Progenitor cell of endocrine pancreas (in vitro differentiated cells): ENCODE data around the gene PTPRM. TPM values are rescaled to one million over a fixed set of nuclear protein-coding genes. Genes with fewer than 3 reads are reported as not detected.

Experiments used
- DNase-seq: peaks from one replicate; pipeline ENCODE4 v3.0.0; 2021; ENCODE audit warnings: low spot score; ENCODE audit not compliant: unreplicated experiment
- H3K27ac Mint-ChIP-seq: 2 replicates; pipeline ENCODE4 v1.8.0; 2021; ENCODE audit warnings: mild to moderate bottlenecking, moderate library complexity, mixed read lengths
- H3K27me3 Mint-ChIP-seq: 2 replicates; pipeline ENCODE4 v1.8.0; 2021; ENCODE audit warnings: mixed read lengths
- H3K36me3 Mint-ChIP-seq: 2 replicates; pipeline ENCODE4 v1.8.0; 2022; ENCODE audit warnings: mixed read lengths; ENCODE audit not compliant: insufficient read depth
- H3K4me1 Mint-ChIP-seq: 2 replicates; pipeline ENCODE4 v1.8.0; 2021; ENCODE audit warnings: low read depth, mixed read lengths
- H3K4me3 Mint-ChIP-seq: 2 replicates; pipeline ENCODE4 v1.8.0; 2021; ENCODE audit warnings: low read depth, mild to moderate bottlenecking, moderate library complexity, mixed read lengths
- H3K9me3 Mint-ChIP-seq: 2 replicates; pipeline ENCODE4 v1.8.0; 2021; ENCODE audit warnings: low read depth, mixed read lengths
- CTCF ChIP-seq: fragments of 200-600 bp; sonication (generic); IDR thresholded peaks from one replicate; pipeline ENCODE4 v1.5.0; 2021; ENCODE audit warnings: antibody characterized with exemption, mild to moderate bottlenecking; ENCODE audit not compliant: unreplicated experiment
- total RNA-seq: library from RNA; stranded (reverse); gene quantifications from 2 replicates; pipeline ENCODE4 v1.2.1, GENCODE V29; 2021

The PTPRM gene
- total RNA-seq, 1 donor from 2014 or later = 23.2 TPM

DNA sequence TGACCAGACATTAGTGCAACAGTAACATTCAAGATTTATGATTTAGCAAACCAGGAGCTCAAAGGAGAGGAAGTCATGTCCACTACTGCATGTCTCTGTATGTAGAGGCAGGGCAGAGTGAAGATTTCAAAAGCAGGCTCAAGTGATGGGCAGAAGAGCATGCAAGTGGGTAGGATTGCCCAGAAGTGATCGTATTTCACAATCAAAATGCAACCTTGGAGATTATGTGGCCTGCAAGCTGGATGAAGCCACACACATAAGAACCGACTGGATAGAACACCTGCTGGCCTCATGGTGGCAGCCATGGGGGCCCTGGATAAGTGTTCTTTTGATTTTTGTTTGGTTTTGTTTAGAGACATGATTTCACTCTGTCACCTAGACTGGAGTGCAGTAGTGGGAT is 755.4 kb downstream of the PTPRM start:
- no peak overlapping the region for H3K27ac Mint-ChIP-seq
- H3K4me3 Mint-ChIP-seq = no peak overlapping the region
- peaks cover 9% of the 10 kb centered on the region for H3K4me1 Mint-ChIP-seq
- peaks cover 14% of the 10 kb centered on the region for H3K9me3 Mint-ChIP-seq
- DNase-seq = no peak
- H3K36me3 Mint-ChIP-seq = peaks cover 3% of the 10 kb centered on the region
- H3K27me3 Mint-ChIP-seq = no peaks in the 10 kb centered on the region
- no peak for TF ChIP-seq CTCF

GRCh38 chr18:8324343-8325065 is 757.4 kb downstream of the PTPRM start:
- Mint-ChIP-seq H3K9me3 (peaks cover 10% of the 10 kb centered on the region), H3K27ac (no peak overlapping the region), H3K36me3 (peaks cover 2% of the 10 kb centered on the region), H3K27me3 (no peaks in the 10 kb centered on the region), H3K4me1 (peaks cover 13% of the 10 kb centered on the region), H3K4me3 (no peak overlapping the region)
- DNase-seq = no peak
- no peak for TF ChIP-seq CTCF

GRCh38 chr18:8326763-8327394 is 759.8 kb downstream of the PTPRM start:
- no peak for TF ChIP-seq CTCF
- no peak for DNase-seq
- Mint-ChIP-seq H3K4me3 (no peak overlapping the region), H3K27me3 (no peaks in the 10 kb centered on the region), H3K36me3 (peaks cover 2% of the 10 kb centered on the region), H3K4me1 (peaks cover 7% of the 10 kb centered on the region), H3K27ac (no peak overlapping the region), H3K9me3 (peaks cover 10% of the 10 kb centered on the region)

GRCh38 chr18:8328126-8328525 is 761.0 kb downstream of the PTPRM start:
- DNase-seq = no peak
- Mint-ChIP-seq H3K27me3 (no peaks in the 10 kb centered on the region), H3K4me1 (peaks cover 4% of the 10 kb centered on the region), H3K27ac (no peak overlapping the region), H3K9me3 (peaks cover 10% of the 10 kb centered on the region), H3K4me3 (no peak overlapping the region), H3K36me3 (peaks cover 2% of the 10 kb centered on the region)
- no peak for TF ChIP-seq CTCF

- Mint-ChIP-seq H3K4me3 (no peak overlapping the region), H3K27ac (no peak overlapping the region), H3K9me3 (peaks cover 10% of the 10 kb centered on the region), H3K4me1 (peaks cover 4% of the 10 kb centered on the region), H3K27me3 (no peaks in the 10 kb centered on the region), H3K36me3 (peaks cover 2% of the 10 kb centered on the region)
- TF ChIP-seq CTCF = no peak
- DNase-seq = no peak
Observed at GRCh38 chr18:8329186-8329771, 762.2 kb downstream of the PTPRM start.
